OCI-LY7 (cell line): ENCODE data around the gene UBA1. TPM values are rescaled to one million over a fixed set of nuclear protein-coding genes. Genes with fewer than 3 reads are reported as not detected.

Source experiments
- BruUV-seq: library from RNA; stranded (reverse); fragments of 400-500 nt; replicated peaks from 2 replicates; lab custom pipeline; 2021; lab: Mats Ljungman, UMichigan
- CTCF ChIA-PET: fragments of 300-600 bp; sonication (Branson Sonifier 250); formaldehyde crosslinking; loops from one replicate; lab custom pipeline; 2022; ENCODE audit warnings: antibody characterized with exemption; ENCODE audit not compliant: unreplicated experiment; lab: Charles Lee
- POLR2A ChIA-PET: fragments of 300-600 bp; sonication (Branson Sonifier 250); formaldehyde crosslinking; loops from one replicate; lab custom pipeline; 2022; ENCODE audit warnings: antibody characterized with exemption; lab: Charles Lee
- DNase-seq: peaks from one replicate; pipeline ENCODE4 v3.0.0-alpha.2; 2015; ENCODE audit warnings: low spot score
- H2AFZ ChIP-seq: fragments of 200-600 bp; sonication (generic), shearing (Covaris generic); 2 replicates; pipeline ENCODE4 v1.6.1; 2014; ENCODE audit warnings: mild to moderate bottlenecking, antibody characterized with exemption, low read length, moderate library complexity
- H3K27ac ChIP-seq: fragments of 200-600 bp; sonication (generic); 2 replicates; pipeline ENCODE4 v1.5.1; 2014; ENCODE audit warnings: mixed run types, low read depth, mild to moderate bottlenecking, moderate library complexity, low read length, inconsistent platforms; ENCODE audit not compliant: poor library complexity, severe bottlenecking
- H3K36me3 ChIP-seq: fragments of 200-600 bp; sonication (generic); 2 replicates; pipeline ENCODE4 v1.6.1; 2014; ENCODE audit warnings: mild to moderate bottlenecking, antibody characterized with exemption, low read length, moderate library complexity, mixed read lengths; ENCODE audit not compliant: insufficient read depth
- H3K4me1 ChIP-seq: fragments of 200-600 bp; sonication (generic); 2 replicates; pipeline ENCODE4 v1.5.1; 2014; ENCODE audit warnings: mild to moderate bottlenecking, low read length; ENCODE audit not compliant: insufficient read depth, poor library complexity, severe bottlenecking
- H3K4me2 ChIP-seq: fragments of 200-600 bp; sonication (generic); 2 replicates; pipeline ENCODE4 v1.6.1; 2014; ENCODE audit warnings: mild to moderate bottlenecking, low read length
- H3K4me3 ChIP-seq: fragments of 200-600 bp; sonication (generic); 2 replicates; pipeline ENCODE4 v1.5.1; 2014; ENCODE audit warnings: mild to moderate bottlenecking, low read depth, low read length; ENCODE audit not compliant: poor library complexity, severe bottlenecking
- H3K79me2 ChIP-seq: fragments of 200-600 bp; sonication (generic); 2 replicates; pipeline ENCODE4 v1.6.1; 2016; ENCODE audit warnings: low read depth, mild to moderate bottlenecking, low read length, moderate library complexity, mixed read lengths; ENCODE audit not compliant: insufficient read depth
- H3K9me2 ChIP-seq: fragments of 200-600 bp; sonication (generic); 2 replicates; pipeline ENCODE4 v1.6.1; 2016; ENCODE audit warnings: mild to moderate bottlenecking, low read length, mixed read lengths; ENCODE audit not compliant: insufficient read depth
- H3K9me3 ChIP-seq: fragments of 200-600 bp; sonication (generic); 2 replicates; pipeline ENCODE4 v1.6.1; 2014; ENCODE audit warnings: mild to moderate bottlenecking, mixed run types, low read length, mixed read lengths
- H4K20me1 ChIP-seq: fragments of 200-600 bp; sonication (generic); 2 replicates; pipeline ENCODE4 v1.6.1; 2014; ENCODE audit warnings: mild to moderate bottlenecking, antibody characterized with exemption, low read length, moderate library complexity, mixed read lengths; ENCODE audit not compliant: insufficient read depth
- EZH2phosphoT487 ChIP-seq: fragments of 200-600 bp; sonication (generic); IDR thresholded peaks from 2 replicates; pipeline ENCODE4 v1.6.1; 2018; ENCODE audit warnings: low read depth, borderline replicate concordance, mild to moderate bottlenecking, mixed run types, antibody characterized with exemption, low read length, moderate library complexity, mixed read lengths
- intact Hi-C: fragments of 100-400 bp; cut with micrococcal nuclease; formaldehyde crosslinking; loops from one replicate; pipeline ENCODE4 v1.10.0; 2022; ENCODE audit not compliant: unreplicated experiment
- total RNA-seq, 2 experiments: library from RNA; depleted of rRNA in 1 of 2; stranded (reverse); fragments of >200 nt in 1 of 2; shearing (Covaris generic) in 1 of 2; gene quantifications; 2 replicates each; pipeline ENCODE4 v1.2.3, GENCODE V29; 2014 to 2022
- TF ChIP-seq, protein P1 (sequence below): fragments of 200-600 bp; sonication (generic); conservative IDR thresholded peaks from 2 replicates; pipeline ENCODE4 v1.5.1; 2014; ENCODE audit warnings: mild to moderate bottlenecking, antibody characterized with exemption, low read length, moderate library complexity, mixed read lengths

The UBA1 gene
- total RNA-seq, 2 experiments from 2014 or later = 169 to 294 TPM

DNA sequence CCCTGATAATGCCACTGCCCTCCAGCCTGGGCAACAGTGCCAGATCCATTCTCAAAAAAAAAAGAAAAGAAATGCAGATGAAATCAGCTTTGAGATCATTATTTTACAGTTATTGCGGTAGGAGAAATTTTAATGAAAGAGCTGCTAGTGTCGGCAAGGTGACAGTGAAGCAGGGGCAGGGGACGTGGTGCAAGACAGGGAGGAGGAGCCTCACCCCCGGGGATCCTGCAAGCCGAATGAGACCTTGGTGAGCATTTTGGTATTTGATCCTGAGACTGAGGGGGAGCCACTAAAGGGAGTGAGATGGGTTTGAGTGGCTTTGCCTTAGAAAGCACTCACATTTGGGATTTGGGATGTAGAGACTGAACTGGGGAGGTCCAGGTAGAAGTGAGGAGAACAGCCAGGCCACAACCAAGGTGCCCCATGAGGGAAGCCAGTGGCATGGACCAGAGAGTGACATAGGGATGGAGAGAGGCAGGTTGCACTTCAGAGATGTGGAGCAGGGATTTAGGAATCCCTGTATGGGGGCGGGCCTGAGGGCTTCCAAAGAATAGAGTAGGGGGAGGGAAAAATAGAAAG lies 25.0 kb upstream of the UBA1 start:
- TF ChIP-seq, protein P1, sequence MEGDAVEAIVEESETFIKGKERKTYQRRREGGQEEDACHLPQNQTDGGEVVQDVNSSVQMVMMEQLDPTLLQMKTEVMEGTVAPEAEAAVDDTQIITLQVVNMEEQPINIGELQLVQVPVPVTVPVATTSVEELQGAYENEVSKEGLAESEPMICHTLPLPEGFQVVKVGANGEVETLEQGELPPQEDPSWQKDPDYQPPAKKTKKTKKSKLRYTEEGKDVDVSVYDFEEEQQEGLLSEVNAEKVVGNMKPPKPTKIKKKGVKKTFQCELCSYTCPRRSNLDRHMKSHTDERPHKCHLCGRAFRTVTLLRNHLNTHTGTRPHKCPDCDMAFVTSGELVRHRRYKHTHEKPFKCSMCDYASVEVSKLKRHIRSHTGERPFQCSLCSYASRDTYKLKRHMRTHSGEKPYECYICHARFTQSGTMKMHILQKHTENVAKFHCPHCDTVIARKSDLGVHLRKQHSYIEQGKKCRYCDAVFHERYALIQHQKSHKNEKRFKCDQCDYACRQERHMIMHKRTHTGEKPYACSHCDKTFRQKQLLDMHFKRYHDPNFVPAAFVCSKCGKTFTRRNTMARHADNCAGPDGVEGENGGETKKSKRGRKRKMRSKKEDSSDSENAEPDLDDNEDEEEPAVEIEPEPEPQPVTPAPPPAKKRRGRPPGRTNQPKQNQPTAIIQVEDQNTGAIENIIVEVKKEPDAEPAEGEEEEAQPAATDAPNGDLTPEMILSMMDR = no peak
- TF ChIP-seq EZH2phosphoT487 = no peak
- no peak for DNase-seq
- Histone ChIP-seq H3K79me2 (peaks cover 10% of the 10 kb centered on the region; the same call in 1 of the 2 replicates), H3K4me2 (no peak overlapping the region), H3K36me3 (peaks cover 30% of the 10 kb centered on the region), H3K4me1 (no peaks in the 10 kb centered on the region), H3K9me3 (no peaks in the 10 kb centered on the region), H2AFZ (no peak overlapping the region), H3K4me3 (no peak overlapping the region), H3K27ac (no peak overlapping the region), H3K9me2 (no peaks in the 10 kb centered on the region), H4K20me1 (no peaks in the 10 kb centered on the region)
- BruUV-seq = no TSS peak
- ChIA-PET POLR2A (no interaction called here), CTCF (no interaction called here)
- intact Hi-C loops = no loop called here

DNA sequence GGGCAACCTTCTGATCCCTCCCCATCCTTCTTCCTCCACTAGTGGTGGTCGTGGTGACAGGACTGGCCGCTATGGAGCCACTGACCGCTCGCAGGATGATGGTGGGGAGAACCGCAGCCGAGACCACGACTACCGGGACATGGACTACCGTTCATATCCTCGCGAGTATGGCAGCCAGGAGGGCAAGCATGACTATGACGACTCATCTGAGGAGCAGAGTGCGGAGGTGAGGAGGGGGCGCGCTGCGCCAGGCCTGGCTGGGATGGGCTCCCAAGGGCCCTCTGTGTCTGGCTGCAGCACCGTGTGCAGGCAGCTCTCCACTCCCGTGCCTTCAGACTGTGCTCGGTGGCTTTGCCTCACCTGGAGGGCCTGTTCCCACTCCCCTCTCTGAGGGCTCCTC lies 24.4 kb upstream of the UBA1 start:
- H3K36me3 ChIP-seq = peaks cover 25% of the 10 kb centered on the region
- no TSS peak for BruUV-seq
- POLR2A ChIA-PET = no interaction called here
- TF ChIP-seq EZH2phosphoT487 = no peak
- TF ChIP-seq, protein P1 = no peak
- no peak overlapping the region for H3K27ac ChIP-seq
- peaks cover 8% of the 10 kb centered on the region; the same call in 1 of the 2 replicates for H3K79me2 ChIP-seq
- H3K9me3 ChIP-seq = no peaks in the 10 kb centered on the region
- intact Hi-C loops = no loop called here
- no peak for DNase-seq
- CTCF ChIA-PET = no interaction called here
- H3K4me1 ChIP-seq = no peaks in the 10 kb centered on the region
- no peak overlapping the region for H3K4me2 ChIP-seq
- H3K4me3 ChIP-seq = no peak overlapping the region
- no peaks in the 10 kb centered on the region for H4K20me1 ChIP-seq
- H2AFZ ChIP-seq = no peak overlapping the region
- H3K9me2 ChIP-seq = no peaks in the 10 kb centered on the region

DNA sequence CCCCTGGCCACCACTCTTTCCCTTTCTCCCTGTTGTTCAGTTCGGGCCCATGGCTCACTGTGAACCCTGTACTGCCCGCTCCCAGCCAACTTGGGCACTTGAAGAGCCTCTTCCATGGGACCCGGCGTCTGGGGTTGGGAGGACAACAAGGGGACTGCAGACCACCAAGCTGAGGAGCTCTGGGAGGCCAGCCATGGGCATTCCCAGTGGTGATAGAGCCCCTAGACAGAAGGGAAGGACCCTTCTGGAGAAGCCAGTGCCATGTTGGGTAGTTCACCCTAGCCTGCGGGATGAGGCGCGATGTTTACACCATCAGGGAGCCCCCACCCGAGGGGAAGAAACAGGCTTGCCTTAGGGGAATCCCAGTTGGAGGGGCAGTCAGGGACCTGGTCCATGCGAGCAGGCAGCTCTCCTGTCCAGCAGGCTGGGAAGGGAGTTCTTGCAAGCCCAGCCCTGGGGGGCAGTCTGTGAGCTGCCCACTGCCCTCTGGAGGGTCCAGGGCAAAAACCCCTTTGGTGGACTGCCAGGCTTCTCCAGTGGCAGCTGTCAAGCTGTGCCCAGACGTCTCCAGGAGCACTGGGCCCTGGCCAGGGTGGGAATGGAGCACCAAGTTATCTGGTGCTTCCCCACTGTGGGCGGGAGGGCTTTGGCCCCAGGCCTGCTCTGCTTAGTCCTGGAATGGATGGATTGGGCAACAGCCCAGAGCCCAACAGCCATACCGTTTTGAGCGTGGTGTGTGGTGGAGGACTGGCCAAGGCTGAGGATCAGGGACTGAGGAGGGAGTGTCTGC lies 23.7 kb upstream of the UBA1 start:
- CTCF ChIA-PET = no interaction called here
- Histone ChIP-seq H3K9me3 (no peaks in the 10 kb centered on the region), H4K20me1 (no peaks in the 10 kb centered on the region), H3K36me3 (peaks cover 18% of the 10 kb centered on the region), H3K9me2 (no peaks in the 10 kb centered on the region), H3K4me1 (no peaks in the 10 kb centered on the region), H3K4me3 (no peak overlapping the region), H2AFZ (no peak overlapping the region), H3K4me2 (no peak overlapping the region), H3K27ac (no peak overlapping the region), H3K79me2 (peaks cover 2% of the 10 kb centered on the region; the same call in 1 of the 2 replicates)
- no peak for TF ChIP-seq EZH2phosphoT487
- TF ChIP-seq, protein P1 = no peak
- POLR2A ChIA-PET = no interaction called here
- no TSS peak for BruUV-seq
- intact Hi-C loops = no loop called here
- no peak for DNase-seq
